DOHH2 (cell line): ENCODE data around the gene PAM.

Source experiments
- H3F3A ChIP-seq: fragments of 200-600 bp; sonication (generic), shearing (Covaris generic); 2 replicates; pipeline ENCODE4 v1.6.0; 2016; ENCODE audit warnings: antibody characterized with exemption, mild to moderate bottlenecking; ENCODE audit not compliant: control insufficient read depth, insufficient read depth
- H3K27ac ChIP-seq: fragments of 200-600 bp; sonication (generic); 2 replicates; pipeline ENCODE4 v1.5.1; 2014; ENCODE audit warnings: low read depth, mild to moderate bottlenecking, low read length, moderate library complexity
- H3K27me3 ChIP-seq: fragments of 200-600 bp; sonication (generic); 2 replicates; pipeline ENCODE4 v1.6.1; 2014; ENCODE audit warnings: mild to moderate bottlenecking, low read length, mixed read lengths; ENCODE audit not compliant: control insufficient read depth
- H3K36me3 ChIP-seq: fragments of 200-600 bp; sonication (generic); 2 replicates; pipeline ENCODE4 v1.6.1; 2014; ENCODE audit warnings: mild to moderate bottlenecking, low read length, moderate library complexity, mixed read lengths; ENCODE audit not compliant: control insufficient read depth
- H3K4me1 ChIP-seq: fragments of 200-600 bp; sonication (generic); 2 replicates; pipeline ENCODE4 v1.6.1; 2014; ENCODE audit warnings: mild to moderate bottlenecking, low read length, mixed read lengths; ENCODE audit not compliant: control insufficient read depth
- H3K4me2 ChIP-seq: fragments of 200-600 bp; sonication (generic); 2 replicates; pipeline ENCODE4 v1.6.0; 2014; ENCODE audit warnings: mild to moderate bottlenecking, low read length, moderate library complexity
- H3K4me3 ChIP-seq: fragments of 200-600 bp; sonication (generic); 2 replicates; pipeline ENCODE4 v1.5.1; 2014; ENCODE audit warnings: mild to moderate bottlenecking, low read length, mixed read lengths
- H3K79me2 ChIP-seq: fragments of 200-600 bp; sonication (generic); 2 replicates; pipeline ENCODE4 v1.6.1; 2014; ENCODE audit warnings: mild to moderate bottlenecking, low read length, mixed read lengths; ENCODE audit not compliant: control insufficient read depth
- H3K9me2 ChIP-seq: fragments of 200-600 bp; sonication (generic); replicated peaks from 2 replicates; pipeline ENCODE4 v1.6.1; 2014; ENCODE audit warnings: mild to moderate bottlenecking, low read length, mixed read lengths; ENCODE audit not compliant: control insufficient read depth
- H3K9me3 ChIP-seq: fragments of 200-600 bp; sonication (generic); 2 replicates; pipeline ENCODE4 v1.6.1; 2014; ENCODE audit warnings: antibody characterized with exemption, low read length, mixed read lengths; ENCODE audit not compliant: control insufficient read depth, insufficient read depth
- H4K20me1 ChIP-seq: fragments of 200-600 bp; sonication (generic); 2 replicates; pipeline ENCODE4 v1.6.0; 2014; ENCODE audit warnings: low read depth, mild to moderate bottlenecking, antibody characterized with exemption, low read length, moderate library complexity; ENCODE audit not compliant: control insufficient read depth, insufficient read depth
- CTCF ChIP-seq: fragments of 200-600 bp; sonication (generic); IDR thresholded peaks from one replicate; pipeline ENCODE4 v1.5.1; 2014; ENCODE audit warnings: antibody characterized with exemption, mild to moderate bottlenecking, low read depth, low read length; ENCODE audit not compliant: poor library complexity, severe bottlenecking
- EZH2phosphoT487 ChIP-seq: fragments of 200-600 bp; sonication (generic); IDR thresholded peaks from 2 replicates; pipeline ENCODE4 v1.6.1; 2017; ENCODE audit warnings: borderline replicate concordance, mild to moderate bottlenecking, antibody characterized with exemption, low read length, moderate library complexity, mixed read lengths

PAM gene

DNA sequence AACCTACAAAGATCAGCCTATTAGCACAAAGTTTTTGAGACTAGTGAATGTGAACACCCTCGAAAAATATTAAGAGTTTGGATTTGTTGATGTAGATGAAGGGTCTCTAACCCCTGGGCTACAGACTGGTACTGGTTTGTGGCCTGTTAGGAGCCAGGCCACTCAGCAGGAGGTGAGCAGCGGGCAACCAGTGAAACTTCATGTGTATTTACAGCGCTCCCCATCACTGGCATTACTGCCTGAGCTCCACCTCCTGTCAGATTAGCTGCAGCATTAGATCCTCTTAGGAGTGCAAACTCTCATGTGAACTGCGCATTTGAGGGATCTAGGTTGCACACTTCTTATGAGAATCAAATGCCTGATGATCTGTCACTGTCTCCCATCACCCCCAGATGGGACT lies 11.2 kb upstream of the PAM start:
- Histone ChIP-seq H3K9me2 (no peaks in the 10 kb centered on the region), H3K4me1 (peaks cover 6% of the 10 kb centered on the region; the same call in 1 of the 2 replicates), H3K9me3 (no peaks in the 10 kb centered on the region), H3K4me3 (no peak overlapping the region), H3K79me2 (no peaks in the 10 kb centered on the region), H3K36me3 (no peaks in the 10 kb centered on the region), H3K27ac (no peak overlapping the region), H3K27me3 (peaks cover 3% of the 10 kb centered on the region; the same call in 1 of the 2 replicates), H3F3A (no peaks in the 10 kb centered on the region), H4K20me1 (no peaks in the 10 kb centered on the region), H3K4me2 (no peak overlapping the region)
- TF ChIP-seq EZH2phosphoT487 (no peak), CTCF (no peak)

- Histone ChIP-seq H3K79me2 (no peaks in the 10 kb centered on the region), H3K9me2 (no peaks in the 10 kb centered on the region), H3K27ac (no peak overlapping the region), H3K4me1 (peaks cover 6% of the 10 kb centered on the region; the same call in 1 of the 2 replicates), H3F3A (no peaks in the 10 kb centered on the region), H3K4me2 (no peak overlapping the region), H3K9me3 (no peaks in the 10 kb centered on the region), H3K4me3 (no peak overlapping the region), H3K27me3 (peaks cover 3% of the 10 kb centered on the region; the same call in 1 of the 2 replicates), H4K20me1 (no peaks in the 10 kb centered on the region), H3K36me3 (no peaks in the 10 kb centered on the region)
- TF ChIP-seq EZH2phosphoT487, result no peak
- no peak for TF ChIP-seq CTCF
Observed at GRCh38 chr5:102747386-102748166, 7.5 kb upstream of the PAM start.

DNA sequence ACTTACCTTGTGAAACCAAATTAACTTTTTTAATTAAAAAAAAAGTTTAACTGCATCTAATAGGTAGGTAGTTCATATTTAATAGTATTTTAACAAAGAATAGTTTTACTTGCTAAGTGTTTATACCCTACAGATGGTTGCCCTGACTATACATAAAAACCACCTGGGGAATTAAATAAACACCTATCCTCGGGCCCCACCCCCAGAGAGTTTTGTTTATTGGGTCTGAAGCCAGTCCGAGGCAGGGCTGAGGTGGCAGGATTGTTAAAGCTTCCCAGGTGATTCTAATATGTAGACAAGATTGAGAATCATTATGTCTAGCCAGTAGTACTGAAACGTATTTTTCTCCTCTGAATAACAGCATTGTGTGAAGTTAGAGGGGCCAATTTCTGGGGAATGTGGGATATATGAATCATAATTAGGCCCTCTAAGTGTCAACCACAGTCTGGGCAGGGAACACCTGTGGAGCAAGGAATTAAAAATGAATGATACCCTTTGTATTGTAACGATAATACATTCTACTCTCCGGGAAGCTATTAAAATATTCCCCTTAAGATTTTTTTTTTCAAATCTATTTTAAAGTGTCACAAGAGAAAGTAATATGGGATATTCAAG lies 5.6 kb upstream of the PAM start:
- H3F3A ChIP-seq, result no peaks in the 10 kb centered on the region
- H4K20me1 ChIP-seq, result no peaks in the 10 kb centered on the region
- no peak overlapping the region for H3K4me3 ChIP-seq
- H3K9me2 ChIP-seq, result no peaks in the 10 kb centered on the region
- no peak overlapping the region for H3K27ac ChIP-seq
- no peaks in the 10 kb centered on the region for H3K79me2 ChIP-seq
- TF ChIP-seq CTCF (no peak), EZH2phosphoT487 (no peak)
- peaks cover 10% of the 10 kb centered on the region for H3K4me1 ChIP-seq
- no peaks in the 10 kb centered on the region for H3K9me3 ChIP-seq
- H3K36me3 ChIP-seq, result no peaks in the 10 kb centered on the region
- peaks cover 12% of the 10 kb centered on the region for H3K27me3 ChIP-seq
- no peak overlapping the region for H3K4me2 ChIP-seq
